Breast epithelium (tissue), 3 donors: ENCODE data around the gene URI1.

Source experiments
- CTCF ChIP-seq, 3 donors: fragments of 450-650 bp; IDR thresholded peaks; one replicate each; pipeline ENCODE4 v1.5.1; 2016 to 2017; ENCODE audit warnings: antibody characterized with exemption in 3 of 3, mild to moderate bottlenecking in 3 of 3, moderate library complexity in 3 of 3
- POLR2A ChIP-seq: fragments of 450-650 bp; IDR thresholded peaks from one replicate; pipeline ENCODE4 v1.6.1; 2016; ENCODE audit warnings: antibody characterized with exemption, mild to moderate bottlenecking, moderate library complexity
- POLR2AphosphoS5 ChIP-seq, 3 donors: sonication (generic); formaldehyde crosslinking; IDR thresholded peaks; one replicate each; pipeline ENCODE4 v1.6.1; 2017; ENCODE audit warnings: antibody characterized with exemption in 3 of 3

- TF ChIP-seq CTCF (IDR thresholded peaks at IDR 0.05) (no peak), POLR2AphosphoS5 (IDR thresholded peaks at IDR 0.05) (no peak), POLR2A (no peak)
Measured at GRCh38 chr19:29926801-29927200, 15.2 kb upstream of the URI1 start.
